ENCODE data around the gene ASB7.

The ASB7 gene

GRCh38 chr15:100602064-100602822 is at the start of gene ASB7, which contains the start of gene LINS1 (continued):
- TF ChIP-seq PRDM2 (tag by site-specific recombination; IDR thresholded peaks at IDR 0.05; ENCODE audit: borderline replicate concordance) (no peak), ZBTB6 (tag by site-specific recombination; IDR thresholded peaks at IDR 0.05) (no peak), ZNF791 (tag by site-specific recombination; IDR thresholded peaks at IDR 0.05) (no peak), KLF9 (tag by site-specific recombination; IDR thresholded peaks at IDR 0.05; ENCODE audit: low read depth) (no peak), ZFP37 (tag by site-specific recombination; IDR thresholded peaks at IDR 0.05) (peak; percentile 73; the same call in 1 of the 2 replicates), ZNF76 (tag by site-specific recombination; IDR thresholded peaks at IDR 0.05; ENCODE audit: borderline replicate concordance, low read depth) (peak; percentile 83), ZNF449 (tag by site-specific recombination; IDR thresholded peaks at IDR 0.05) (no peak), GFI1B (tag by site-specific recombination; IDR thresholded peaks at IDR 0.05) (no peak), ZNF335 (tag by site-specific recombination; conservative IDR thresholded peaks at IDR 0.05) (no peak), ZNF768 (tag by site-specific recombination; IDR thresholded peaks at IDR 0.05) (no peak), ZNF114 (tag by site-specific recombination; IDR thresholded peaks at IDR 0.05) (no peak), GLI4 (tag by site-specific recombination; IDR thresholded peaks at IDR 0.05) (no peak; the same call in 1 of the 2 replicates), ZNF426 (tag by site-specific recombination; IDR thresholded peaks at IDR 0.05) (no peak), ZNF549 (tag by site-specific recombination; IDR thresholded peaks at IDR 0.05) (no peak), INSM2 (tag by site-specific recombination; IDR thresholded peaks at IDR 0.05) (no peak), ZNF202 (tag by site-specific recombination; IDR thresholded peaks at IDR 0.05; ENCODE audit: borderline replicate concordance) (no peak), REST (tag by site-specific recombination; IDR thresholded peaks at IDR 0.05) (no peak), ZBTB26 (tag by site-specific recombination; optimal IDR thresholded peaks at IDR 0.05) (peak; percentile 31), ZNF660 (tag by site-specific recombination; IDR thresholded peaks at IDR 0.05) (peak; percentile 86; the same call in 1 of the 2 replicates), ZBTB1 (tag by site-specific recombination; IDR thresholded peaks at IDR 0.05) (no peak), PRDM1 (tag by site-specific recombination; IDR thresholded peaks at IDR 0.05) (peak; percentile 12; the same call in 1 of the 2 replicates)
- TF ChIP-seq, protein P1, sequence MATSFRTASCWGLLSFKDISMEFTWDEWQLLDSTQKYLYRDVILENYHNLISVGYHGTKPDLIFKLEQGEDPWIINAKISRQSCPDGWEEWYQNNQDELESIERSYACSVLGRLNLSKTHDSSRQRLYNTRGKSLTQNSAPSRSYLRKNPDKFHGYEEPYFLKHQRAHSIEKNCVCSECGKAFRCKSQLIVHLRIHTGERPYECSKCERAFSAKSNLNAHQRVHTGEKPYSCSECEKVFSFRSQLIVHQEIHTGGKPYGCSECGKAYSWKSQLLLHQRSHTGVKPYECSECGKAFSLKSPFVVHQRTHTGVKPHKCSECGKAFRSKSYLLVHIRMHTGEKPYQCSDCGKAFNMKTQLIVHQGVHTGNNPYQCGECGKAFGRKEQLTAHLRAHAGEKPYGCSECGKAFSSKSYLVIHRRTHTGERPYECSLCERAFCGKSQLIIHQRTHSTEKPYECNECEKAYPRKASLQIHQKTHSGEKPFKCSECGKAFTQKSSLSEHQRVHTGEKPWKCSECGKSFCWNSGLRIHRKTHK (tag by site-specific recombination; IDR thresholded peaks at IDR 0.05), result no peak

All from HEK293 (cell line).